Liver (tissue), 9 donors: ENCODE data around the gene RBPJ. TPM values are rescaled to one million over a fixed set of nuclear protein-coding genes. Genes with fewer than 3 reads are reported as not detected.

Experiments
- DNase-seq: peaks from one replicate; pipeline ENCODE4 v3.0.0-alpha.2; 2017; ENCODE audit warnings: low spot score
- H3K27ac ChIP-seq, 2 donors: one replicate each; pipeline ENCODE4 v1.7.0; 2013; ENCODE audit warnings: inconsistent platforms in 2 of 2, low read length in 2 of 2, control low read depth in 1 of 2, low read depth in 1 of 2, mild to moderate bottlenecking in 1 of 2
- H3K27me3 ChIP-seq, 4 donors: one replicate each; pipeline versions ENCODE4 v1.6.1 to v1.7.0; 2013; ENCODE audit warnings: low read length in 3 of 4, inconsistent platforms in 1 of 4, mild to moderate bottlenecking in 1 of 4, moderate library complexity in 1 of 4; ENCODE audit not compliant: control insufficient read depth in 4 of 4, insufficient read depth in 4 of 4
- H3K36me3 ChIP-seq, 4 donors: one replicate each; pipeline versions ENCODE4 v1.6.1 to v1.7.0; 2013; ENCODE audit warnings: low read length in 3 of 4, mild to moderate bottlenecking in 3 of 4, low read depth in 1 of 4, moderate library complexity in 1 of 4; ENCODE audit not compliant: control insufficient read depth in 4 of 4, insufficient read depth in 3 of 4
- H3K4me1 ChIP-seq, 4 donors: one replicate each; pipeline versions ENCODE4 v1.6.1 to v1.7.0; 2013; ENCODE audit warnings: low read length in 3 of 4, mild to moderate bottlenecking in 3 of 4, moderate library complexity in 1 of 4; ENCODE audit not compliant: control insufficient read depth in 4 of 4, insufficient read depth in 4 of 4
- H3K4me3 ChIP-seq, 3 donors: one replicate each; pipeline versions ENCODE4 v1.6.1 to v1.7.0; 2013; ENCODE audit warnings: low read length in 3 of 3, control low read depth in 1 of 3, low read depth in 1 of 3, mild to moderate bottlenecking in 1 of 3
- H3K9ac ChIP-seq, 2 donors: one replicate each; pipeline ENCODE4 v1.7.0; 2013; ENCODE audit warnings: low read length in 2 of 2, mild to moderate bottlenecking in 2 of 2, moderate library complexity in 2 of 2, control low read depth in 1 of 2, low read depth in 1 of 2
- H3K9me3 ChIP-seq, 4 donors: one replicate each; pipeline versions ENCODE4 v1.6.1 to v1.7.0; 2013; ENCODE audit warnings: low read length in 3 of 4; ENCODE audit not compliant: control insufficient read depth in 4 of 4
- CTCF ChIP-seq: fragments of 150-350 bp; IDR thresholded peaks from 2 replicates; pipeline ENCODE4 v1.5.1; 2017; ENCODE audit warnings: improper control_type of control experiment, low read depth, low read length; ENCODE audit not compliant: missing input control
- EGR1 ChIP-seq, 2 donors: IDR thresholded peaks; 2 replicates each; pipeline ENCODE4 v1.6.1; 2016 to 2018; ENCODE audit warnings: antibody characterized with exemption in 2 of 2, low read depth in 2 of 2
- FOXA1 ChIP-seq: IDR thresholded peaks from 2 replicates; pipeline ENCODE4 v1.6.1; 2016; ENCODE audit warnings: antibody characterized with exemption
- GABPA ChIP-seq, 2 donors: IDR thresholded peaks in 1 of 2; conservative IDR thresholded peaks in 1 of 2; 2 replicates each; pipeline ENCODE4 v1.6.1; 2016; ENCODE audit warnings: antibody characterized with exemption in 2 of 2, mild to moderate bottlenecking in 1 of 2, moderate library complexity in 1 of 2
- HNF4G ChIP-seq: IDR thresholded peaks from 2 replicates; pipeline ENCODE4 v1.6.1; 2016; ENCODE audit warnings: antibody characterized with exemption
- JUND ChIP-seq, 2 donors: IDR thresholded peaks; 2 replicates each; pipeline ENCODE4 v1.6.1; 2016; ENCODE audit warnings: antibody characterized with exemption in 2 of 2
- MAX ChIP-seq: IDR thresholded peaks from 2 replicates; pipeline ENCODE4 v1.6.1; 2016; ENCODE audit warnings: antibody characterized with exemption
- NR2F2 ChIP-seq: IDR thresholded peaks from 2 replicates; pipeline ENCODE4 v1.6.1; 2016; ENCODE audit warnings: antibody characterized with exemption
- RAD21 ChIP-seq, 2 donors: IDR thresholded peaks; 2 replicates each; pipeline ENCODE4 v1.6.1; 2016; ENCODE audit warnings: antibody characterized with exemption in 2 of 2, mild to moderate bottlenecking in 2 of 2
- REST ChIP-seq: IDR thresholded peaks from 2 replicates; pipeline ENCODE4 v1.6.1; 2016; ENCODE audit warnings: antibody characterized with exemption, mild to moderate bottlenecking
- RXRA ChIP-seq, 2 donors: IDR thresholded peaks; 2 replicates each; pipeline ENCODE4 v1.6.1; 2017 to 2018; ENCODE audit warnings: antibody characterized with exemption in 2 of 2, mild to moderate bottlenecking in 1 of 2
- SP1 ChIP-seq: IDR thresholded peaks from 2 replicates; pipeline ENCODE4 v1.6.1; 2018; ENCODE audit warnings: antibody characterized with exemption, mild to moderate bottlenecking
- TAF1 ChIP-seq: conservative IDR thresholded peaks from 2 replicates; pipeline ENCODE4 v1.6.1; 2016; ENCODE audit warnings: antibody characterized with exemption, mild to moderate bottlenecking
- YY1 ChIP-seq: IDR thresholded peaks from 2 replicates; pipeline ENCODE4 v1.6.1; 2016; ENCODE audit warnings: antibody characterized with exemption, mild to moderate bottlenecking
- WGBS: extraction: QIAGEN DNeasy Blood & Tissue Kit; methylation state at CpG from one replicate; pipeline ENCODE4 v1.1.7; 2013; 5-methylcytosine and 5-hydroxymethylcytosine counted together
- polyA plus RNA-seq, 2 donors: library from polyadenylated mRNA; stranded (reverse) in 1 of 2; unstranded in 1 of 2; fragments of 200-250 nt in 1 of 2; fragments of >200 nt in 1 of 2; fragmentation: Nextera tagmentation in 1 of 2; extraction: Ambion mirVana in 1 of 2; gene quantifications; one replicate each; pipeline versions ENCODE4 v1.2.1 to v1.2.3, GENCODE V29; 2013 to 2015
- total RNA-seq, 2 donors: library from RNA; depleted of rRNA; stranded (reverse); fragments of >200 nt; gene quantifications; one replicate each; pipeline ENCODE4 v1.2.3, GENCODE V29; 2014
- donor health status: healthy.
- donor health status: healthy.
- donor health status: healthy.
- donor health status: healthy.
- donor health status: healthy.

Gene RBPJ
- total and polyA plus RNA-seq, 4 donors = 8.0 to 32.2 (median 22.9) TPM

- Histone ChIP-seq H3K9ac (no peak overlapping the region), H3K4me3 (no peak overlapping the region), H3K36me3 (peaks cover 0 to 11% (median 9%) of the 10 kb centered on the region in 4 donors), H3K9me3 (no peaks in the 10 kb centered on the region), H3K27me3 (no peaks in the 10 kb centered on the region), H3K27ac (no peak overlapping the region), H3K4me1 (peaks cover 2 to 6% (median 2%) of the 10 kb centered on the region in 4 donors)
- DNase-seq = no peak
- no peak for TF ChIP-seq EGR1 (IDR thresholded peaks at IDR 0.05; ENCODE audit: low read depth in 2 of 2)
- no peak for TF ChIP-seq TAF1
- TF ChIP-seq GABPA (IDR thresholded peaks at IDR 0.05 in 1 of 2, conservative IDR thresholded peaks at IDR 0.05 in 1 of 2) = no peak
- no peak for TF ChIP-seq RXRA (IDR thresholded peaks at IDR 0.05)
- TF ChIP-seq JUND (IDR thresholded peaks at IDR 0.05) = no peak
- TF ChIP-seq MAX = no peak
- no peak for TF ChIP-seq HNF4G
- TF ChIP-seq RAD21 (IDR thresholded peaks at IDR 0.05) = no peak
- no peak for TF ChIP-seq FOXA1
- 99% methylated on average over 1 of the region's 1 CpG for WGBS
Measured at GRCh38 chr4:26407476-26407875, 86.7 kb downstream of the RBPJ start.

GRCh38 chr4:26410385-26411293 lies 89.8 kb downstream of the RBPJ start:
- Histone ChIP-seq H3K36me3 (peaks cover under 1 to 11% (median 9%) of the 10 kb centered on the region in 4 donors), H3K9me3 (no peaks in the 10 kb centered on the region), H3K27me3 (no peaks in the 10 kb centered on the region), H3K4me3 (no peak overlapping the region), H3K4me1 (peaks cover 7 to 14% (median 12%) of the 10 kb centered on the region in 4 donors), H3K9ac (no peak overlapping the region), H3K27ac (no peak overlapping the region)
- no peak for DNase-seq
- 4% methylated on average over 2 of the region's 2 CpGs for WGBS
- TF ChIP-seq CTCF (peak; percentile 67), SP1 (no peak), FOXA1 (no peak), EGR1 (IDR thresholded peaks at IDR 0.05; ENCODE audit: low read depth in 2 of 2) (no peak), YY1 (no peak), RAD21 (IDR thresholded peaks at IDR 0.05) (peak; percentile 84 to 87), NR2F2 (no peak), REST (no peak)
